Liver (tissue), 9 donors: ENCODE data around the gene NSMCE4A. TPM values are rescaled to one million over a fixed set of nuclear protein-coding genes. Genes with fewer than 3 reads are reported as not detected.

Experiments used
- DNase-seq: peaks from one replicate; pipeline ENCODE4 v3.0.0-alpha.2; 2017; ENCODE audit warnings: low spot score
- H3K27ac ChIP-seq, 2 donors: one replicate each; pipeline ENCODE4 v1.7.0; 2013; ENCODE audit warnings: inconsistent platforms in 2 of 2, low read length in 2 of 2, control low read depth in 1 of 2, low read depth in 1 of 2, mild to moderate bottlenecking in 1 of 2
- H3K27me3 ChIP-seq, 4 donors: one replicate each; pipeline versions ENCODE4 v1.6.1 to v1.7.0; 2013; ENCODE audit warnings: low read length in 3 of 4, inconsistent platforms in 1 of 4, mild to moderate bottlenecking in 1 of 4, moderate library complexity in 1 of 4; ENCODE audit not compliant: control insufficient read depth in 4 of 4, insufficient read depth in 4 of 4
- H3K36me3 ChIP-seq, 4 donors: one replicate each; pipeline versions ENCODE4 v1.6.1 to v1.7.0; 2013; ENCODE audit warnings: low read length in 3 of 4, mild to moderate bottlenecking in 3 of 4, low read depth in 1 of 4, moderate library complexity in 1 of 4; ENCODE audit not compliant: control insufficient read depth in 4 of 4, insufficient read depth in 3 of 4
- H3K4me1 ChIP-seq, 4 donors: one replicate each; pipeline versions ENCODE4 v1.6.1 to v1.7.0; 2013; ENCODE audit warnings: low read length in 3 of 4, mild to moderate bottlenecking in 3 of 4, moderate library complexity in 1 of 4; ENCODE audit not compliant: control insufficient read depth in 4 of 4, insufficient read depth in 4 of 4
- H3K4me3 ChIP-seq, 3 donors: one replicate each; pipeline versions ENCODE4 v1.6.1 to v1.7.0; 2013; ENCODE audit warnings: low read length in 3 of 3, control low read depth in 1 of 3, low read depth in 1 of 3, mild to moderate bottlenecking in 1 of 3
- H3K9ac ChIP-seq, 2 donors: one replicate each; pipeline ENCODE4 v1.7.0; 2013; ENCODE audit warnings: low read length in 2 of 2, mild to moderate bottlenecking in 2 of 2, moderate library complexity in 2 of 2, control low read depth in 1 of 2, low read depth in 1 of 2
- H3K9me3 ChIP-seq, 4 donors: one replicate each; pipeline versions ENCODE4 v1.6.1 to v1.7.0; 2013; ENCODE audit warnings: low read length in 3 of 4; ENCODE audit not compliant: control insufficient read depth in 4 of 4
- ATF3 ChIP-seq: IDR thresholded peaks from 2 replicates; pipeline ENCODE4 v1.6.1; 2016; ENCODE audit warnings: antibody characterized with exemption
- EGR1 ChIP-seq, 2 donors: IDR thresholded peaks; 2 replicates each; pipeline ENCODE4 v1.6.1; 2016 to 2018; ENCODE audit warnings: antibody characterized with exemption in 2 of 2, low read depth in 2 of 2
- FOXA1 ChIP-seq: IDR thresholded peaks from 2 replicates; pipeline ENCODE4 v1.6.1; 2016; ENCODE audit warnings: antibody characterized with exemption
- FOXA2 ChIP-seq: IDR thresholded peaks from 2 replicates; pipeline ENCODE4 v1.6.1; 2016; ENCODE audit warnings: antibody characterized with exemption
- HNF4A ChIP-seq, 2 donors: conservative IDR thresholded peaks; 2 replicates each; pipeline ENCODE4 v1.6.1; 2016; ENCODE audit warnings: antibody characterized with exemption in 2 of 2, mild to moderate bottlenecking in 2 of 2
- HNF4G ChIP-seq: IDR thresholded peaks from 2 replicates; pipeline ENCODE4 v1.6.1; 2016; ENCODE audit warnings: antibody characterized with exemption
- JUND ChIP-seq, 2 donors: IDR thresholded peaks; 2 replicates each; pipeline ENCODE4 v1.6.1; 2016; ENCODE audit warnings: antibody characterized with exemption in 2 of 2
- NR2F2 ChIP-seq: IDR thresholded peaks from 2 replicates; pipeline ENCODE4 v1.6.1; 2016; ENCODE audit warnings: antibody characterized with exemption
- RAD21 ChIP-seq, 2 donors: IDR thresholded peaks; 2 replicates each; pipeline ENCODE4 v1.6.1; 2016; ENCODE audit warnings: antibody characterized with exemption in 2 of 2, mild to moderate bottlenecking in 2 of 2
- RXRA ChIP-seq, 2 donors: IDR thresholded peaks; 2 replicates each; pipeline ENCODE4 v1.6.1; 2017 to 2018; ENCODE audit warnings: antibody characterized with exemption in 2 of 2, mild to moderate bottlenecking in 1 of 2
- SP1 ChIP-seq: IDR thresholded peaks from 2 replicates; pipeline ENCODE4 v1.6.1; 2018; ENCODE audit warnings: antibody characterized with exemption, mild to moderate bottlenecking
- YY1 ChIP-seq: IDR thresholded peaks from 2 replicates; pipeline ENCODE4 v1.6.1; 2016; ENCODE audit warnings: antibody characterized with exemption, mild to moderate bottlenecking
- WGBS: extraction: QIAGEN DNeasy Blood & Tissue Kit; methylation state at CpG from one replicate; pipeline ENCODE4 v1.1.7; 2013; 5-methylcytosine and 5-hydroxymethylcytosine counted together
- polyA plus RNA-seq, 2 donors: library from polyadenylated mRNA; stranded (reverse) in 1 of 2; unstranded in 1 of 2; fragments of 200-250 nt in 1 of 2; fragments of >200 nt in 1 of 2; fragmentation: Nextera tagmentation in 1 of 2; extraction: Ambion mirVana in 1 of 2; gene quantifications; one replicate each; pipeline versions ENCODE4 v1.2.1 to v1.2.3, GENCODE V29; 2013 to 2015
- total RNA-seq, 2 donors: library from RNA; depleted of rRNA; stranded (reverse); fragments of >200 nt; gene quantifications; one replicate each; pipeline ENCODE4 v1.2.3, GENCODE V29; 2014
- TF ChIP-seq, protein P1 (sequence below): IDR thresholded peaks from 2 replicates; pipeline ENCODE4 v1.6.1; 2016; ENCODE audit warnings: antibody characterized with exemption, mild to moderate bottlenecking
- TF ChIP-seq, protein P2 (sequence below): IDR thresholded peaks from 2 replicates; pipeline ENCODE4 v1.6.1; 2016; ENCODE audit warnings: antibody characterized with exemption
- donor health status: healthy.
- donor health status: healthy.
- donor health status: healthy.
- donor health status: healthy.
- donor health status: healthy.

The NSMCE4A gene
- total and polyA plus RNA-seq, 4 donors: 16.8 to 46.5 (median 30.8) TPM

DNA sequence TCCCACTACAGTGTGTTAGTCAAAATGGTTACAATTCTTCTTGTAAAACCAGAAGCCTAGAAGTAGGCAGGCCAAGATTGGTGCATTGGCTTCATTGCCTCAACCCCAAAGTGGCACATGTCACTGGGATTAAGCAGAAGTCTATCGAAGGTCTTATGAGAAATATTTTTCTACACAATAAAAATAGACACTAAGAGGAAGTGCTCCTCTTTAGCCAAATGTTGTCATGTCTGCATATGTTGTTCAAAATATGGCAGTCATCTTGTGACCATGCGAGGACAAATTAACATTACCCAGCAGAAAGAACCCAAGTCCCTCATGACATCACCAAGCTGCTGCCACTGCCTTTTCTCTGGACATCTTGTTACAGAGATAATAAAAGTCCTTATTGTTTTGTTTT is 6.3 kb upstream of the NSMCE4A start:
- no peak for DNase-seq
- H3K9ac ChIP-seq: no peak overlapping the region
- H3K4me3 ChIP-seq: no peak overlapping the region
- no peaks in the 10 kb centered on the region for H3K36me3 ChIP-seq
- H3K9me3 ChIP-seq: peaks cover 0 to 6% (median 3%) of the 10 kb centered on the region in 4 donors
- peaks cover 0 to 10% (median 3%) of the 10 kb centered on the region in 4 donors for H3K4me1 ChIP-seq
- no peak for TF ChIP-seq NR2F2
- no peak for TF ChIP-seq FOXA1
- TF ChIP-seq RXRA (IDR thresholded peaks at IDR 0.05): no peak
- TF ChIP-seq FOXA2: no peak
- TF ChIP-seq YY1: no peak
- no peak for TF ChIP-seq HNF4G
- no peak for TF ChIP-seq JUND (IDR thresholded peaks at IDR 0.05)
- TF ChIP-seq EGR1 (IDR thresholded peaks at IDR 0.05; ENCODE audit: low read depth in 2 of 2): no peak
- TF ChIP-seq HNF4A (conservative IDR thresholded peaks at IDR 0.05): no peak
- TF ChIP-seq ATF3: no peak
- TF ChIP-seq, protein P1, sequence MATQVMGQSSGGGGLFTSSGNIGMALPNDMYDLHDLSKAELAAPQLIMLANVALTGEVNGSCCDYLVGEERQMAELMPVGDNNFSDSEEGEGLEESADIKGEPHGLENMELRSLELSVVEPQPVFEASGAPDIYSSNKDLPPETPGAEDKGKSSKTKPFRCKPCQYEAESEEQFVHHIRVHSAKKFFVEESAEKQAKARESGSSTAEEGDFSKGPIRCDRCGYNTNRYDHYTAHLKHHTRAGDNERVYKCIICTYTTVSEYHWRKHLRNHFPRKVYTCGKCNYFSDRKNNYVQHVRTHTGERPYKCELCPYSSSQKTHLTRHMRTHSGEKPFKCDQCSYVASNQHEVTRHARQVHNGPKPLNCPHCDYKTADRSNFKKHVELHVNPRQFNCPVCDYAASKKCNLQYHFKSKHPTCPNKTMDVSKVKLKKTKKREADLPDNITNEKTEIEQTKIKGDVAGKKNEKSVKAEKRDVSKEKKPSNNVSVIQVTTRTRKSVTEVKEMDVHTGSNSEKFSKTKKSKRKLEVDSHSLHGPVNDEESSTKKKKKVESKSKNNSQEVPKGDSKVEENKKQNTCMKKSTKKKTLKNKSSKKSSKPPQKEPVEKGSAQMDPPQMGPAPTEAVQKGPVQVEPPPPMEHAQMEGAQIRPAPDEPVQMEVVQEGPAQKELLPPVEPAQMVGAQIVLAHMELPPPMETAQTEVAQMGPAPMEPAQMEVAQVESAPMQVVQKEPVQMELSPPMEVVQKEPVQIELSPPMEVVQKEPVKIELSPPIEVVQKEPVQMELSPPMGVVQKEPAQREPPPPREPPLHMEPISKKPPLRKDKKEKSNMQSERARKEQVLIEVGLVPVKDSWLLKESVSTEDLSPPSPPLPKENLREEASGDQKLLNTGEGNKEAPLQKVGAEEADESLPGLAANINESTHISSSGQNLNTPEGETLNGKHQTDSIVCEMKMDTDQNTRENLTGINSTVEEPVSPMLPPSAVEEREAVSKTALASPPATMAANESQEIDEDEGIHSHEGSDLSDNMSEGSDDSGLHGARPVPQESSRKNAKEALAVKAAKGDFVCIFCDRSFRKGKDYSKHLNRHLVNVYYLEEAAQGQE: no peak
- no peaks in the 10 kb centered on the region for H3K27me3 ChIP-seq
- 93% methylated on average over 2 of the region's 2 CpGs for WGBS
- H3K27ac ChIP-seq: no peak overlapping the region

DNA sequence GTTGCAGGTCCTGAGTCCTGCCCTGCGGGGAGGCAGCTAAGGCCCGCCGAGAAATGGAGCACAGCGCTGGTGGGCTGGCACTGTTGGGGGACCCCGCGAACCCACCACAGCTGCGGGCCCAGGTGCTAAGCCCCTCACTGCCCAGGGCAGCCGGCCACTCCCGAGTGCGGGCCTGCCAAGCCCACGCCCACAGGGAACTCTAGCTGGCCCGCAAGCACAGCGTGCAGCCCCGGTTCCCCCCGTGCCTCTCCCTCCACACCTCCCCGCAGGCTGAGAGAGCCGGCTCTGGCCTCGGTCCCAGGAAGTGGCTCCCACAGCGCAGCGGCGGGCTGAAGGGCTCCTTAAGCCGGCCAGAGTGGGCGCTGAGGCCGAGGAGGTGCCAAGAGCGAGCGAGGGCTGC is 3.5 kb upstream of the NSMCE4A start:
- TF ChIP-seq NR2F2 (no peak), RAD21 (IDR thresholded peaks at IDR 0.05) (no peak), SP1 (no peak), JUND (IDR thresholded peaks at IDR 0.05) (no peak), ATF3 (no peak), FOXA2 (no peak), HNF4A (conservative IDR thresholded peaks at IDR 0.05) (no peak)
- TF ChIP-seq, protein P2, sequence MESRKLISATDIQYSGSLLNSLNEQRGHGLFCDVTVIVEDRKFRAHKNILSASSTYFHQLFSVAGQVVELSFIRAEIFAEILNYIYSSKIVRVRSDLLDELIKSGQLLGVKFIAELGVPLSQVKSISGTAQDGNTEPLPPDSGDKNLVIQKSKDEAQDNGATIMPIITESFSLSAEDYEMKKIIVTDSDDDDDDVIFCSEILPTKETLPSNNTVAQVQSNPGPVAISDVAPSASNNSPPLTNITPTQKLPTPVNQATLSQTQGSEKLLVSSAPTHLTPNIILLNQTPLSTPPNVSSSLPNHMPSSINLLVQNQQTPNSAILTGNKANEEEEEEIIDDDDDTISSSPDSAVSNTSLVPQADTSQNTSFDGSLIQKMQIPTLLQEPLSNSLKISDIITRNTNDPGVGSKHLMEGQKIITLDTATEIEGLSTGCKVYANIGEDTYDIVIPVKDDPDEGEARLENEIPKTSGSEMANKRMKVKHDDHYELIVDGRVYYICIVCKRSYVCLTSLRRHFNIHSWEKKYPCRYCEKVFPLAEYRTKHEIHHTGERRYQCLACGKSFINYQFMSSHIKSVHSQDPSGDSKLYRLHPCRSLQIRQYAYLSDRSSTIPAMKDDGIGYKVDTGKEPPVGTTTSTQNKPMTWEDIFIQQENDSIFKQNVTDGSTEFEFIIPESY: no peak
- H3K27me3 ChIP-seq: no peaks in the 10 kb centered on the region
- H3K9ac ChIP-seq: no peak overlapping the region
- H3K4me3 ChIP-seq: no peak overlapping the region
- no peaks in the 10 kb centered on the region for H3K9me3 ChIP-seq
- peaks cover under 1 to 24% (median 16%) of the 10 kb centered on the region in 4 donors for H3K4me1 ChIP-seq
- H3K36me3 ChIP-seq: no peaks in the 10 kb centered on the region
- 98% methylated on average over 26 of the region's 26 CpGs for WGBS
- no peak for DNase-seq
- H3K27ac ChIP-seq: no peak overlapping the region
